DMS153 (cell line): ENCODE data around the gene BDNF.

Experiments
- DNase-seq: peaks from one replicate; lab custom pipeline; 2025; lab: John Stamatoyannopoulos, UW

The BDNF gene

DNA sequence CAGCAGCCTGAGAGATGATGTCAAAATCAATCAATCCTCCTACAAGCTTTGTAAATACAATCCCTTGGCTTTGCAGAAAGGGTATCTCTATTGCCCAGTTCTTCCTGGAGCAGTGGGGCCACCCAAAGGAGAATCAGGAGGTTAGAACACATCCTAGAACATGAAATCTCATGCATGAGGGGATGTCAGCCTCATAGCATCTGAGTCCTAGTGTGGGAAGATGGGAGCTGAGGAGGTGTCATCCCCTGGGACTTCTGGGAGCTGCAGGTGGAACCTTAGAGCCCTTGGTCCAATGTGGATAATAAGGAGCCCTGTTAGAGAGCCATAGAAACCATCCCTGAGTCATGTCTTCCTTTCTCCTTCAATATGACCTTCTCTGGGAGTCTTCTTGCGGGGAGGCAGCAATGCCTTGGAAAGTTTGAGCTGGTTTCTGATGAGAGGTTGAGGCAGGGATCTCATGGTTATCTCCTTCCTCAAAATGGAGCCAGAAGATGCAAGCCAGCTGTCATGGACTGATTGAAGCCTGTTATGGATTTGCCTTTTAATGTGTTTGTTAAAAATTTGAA is 74.8 kb downstream of the BDNF start:
- DNase-seq = no peak

DNA sequence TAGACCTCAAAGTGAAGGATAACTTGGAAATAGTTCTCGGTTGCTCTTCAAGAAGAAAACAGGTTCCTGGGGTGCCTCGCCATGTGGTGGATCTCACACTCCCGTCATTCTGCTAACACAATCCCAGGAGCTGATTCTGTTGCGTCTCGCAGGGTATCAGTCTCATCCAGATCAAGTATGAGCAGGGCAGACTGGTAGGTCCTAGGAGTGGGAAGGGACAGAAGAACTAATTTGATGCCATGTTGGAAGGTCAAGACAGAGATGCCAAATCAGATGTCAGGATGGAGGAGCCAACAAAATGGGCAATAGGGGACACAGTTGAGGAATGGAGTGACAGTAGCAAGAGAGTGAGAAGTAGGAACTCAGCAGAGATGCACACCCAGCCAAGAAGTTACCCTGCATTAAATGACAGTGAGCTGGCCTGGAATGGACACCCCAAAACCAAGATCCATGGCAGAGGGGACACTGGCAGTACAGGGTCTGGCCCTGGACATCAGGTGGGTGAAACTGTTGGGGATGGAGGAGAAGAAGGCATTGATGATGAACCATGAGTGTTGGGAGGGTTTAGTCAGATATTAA is 76.2 kb downstream of the BDNF start:
- DNase-seq = no peak

DNA sequence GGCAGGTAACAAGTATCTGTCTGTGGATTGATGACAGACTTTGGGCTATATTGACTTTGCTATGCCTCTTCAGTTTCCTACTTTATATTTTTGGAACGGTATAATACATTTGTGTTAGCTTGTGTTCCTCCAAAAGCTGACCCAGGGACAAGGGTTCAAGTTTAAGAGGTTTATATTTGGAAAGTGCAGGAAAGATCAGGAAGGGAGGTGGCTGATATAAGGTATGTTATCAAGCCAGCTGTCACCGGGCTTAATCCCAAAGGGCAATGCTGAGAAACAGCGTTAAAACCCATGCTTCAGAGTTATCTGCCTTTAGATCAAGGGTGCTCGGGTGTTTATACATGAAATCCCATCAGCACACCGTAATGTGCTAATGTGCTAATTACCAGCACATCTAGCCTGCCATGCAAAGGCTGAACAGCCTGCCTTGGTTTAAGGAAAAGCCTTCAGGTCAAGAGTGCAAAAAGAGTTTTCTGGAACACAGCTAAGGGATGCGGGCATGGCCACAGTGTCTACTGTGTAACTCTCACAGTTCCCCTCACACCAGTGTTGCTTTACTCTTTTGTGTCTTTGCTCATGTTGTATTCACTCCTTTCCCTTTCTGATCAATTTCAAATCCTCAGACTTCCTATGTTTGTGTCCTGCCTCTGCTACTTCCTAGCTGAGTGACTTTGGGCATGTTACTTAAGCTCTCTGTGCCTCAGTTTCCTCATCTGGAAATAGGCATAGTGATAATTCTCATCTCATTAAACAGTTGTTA is 77.5 kb downstream of the BDNF start:
- DNase-seq = no peak

DNA sequence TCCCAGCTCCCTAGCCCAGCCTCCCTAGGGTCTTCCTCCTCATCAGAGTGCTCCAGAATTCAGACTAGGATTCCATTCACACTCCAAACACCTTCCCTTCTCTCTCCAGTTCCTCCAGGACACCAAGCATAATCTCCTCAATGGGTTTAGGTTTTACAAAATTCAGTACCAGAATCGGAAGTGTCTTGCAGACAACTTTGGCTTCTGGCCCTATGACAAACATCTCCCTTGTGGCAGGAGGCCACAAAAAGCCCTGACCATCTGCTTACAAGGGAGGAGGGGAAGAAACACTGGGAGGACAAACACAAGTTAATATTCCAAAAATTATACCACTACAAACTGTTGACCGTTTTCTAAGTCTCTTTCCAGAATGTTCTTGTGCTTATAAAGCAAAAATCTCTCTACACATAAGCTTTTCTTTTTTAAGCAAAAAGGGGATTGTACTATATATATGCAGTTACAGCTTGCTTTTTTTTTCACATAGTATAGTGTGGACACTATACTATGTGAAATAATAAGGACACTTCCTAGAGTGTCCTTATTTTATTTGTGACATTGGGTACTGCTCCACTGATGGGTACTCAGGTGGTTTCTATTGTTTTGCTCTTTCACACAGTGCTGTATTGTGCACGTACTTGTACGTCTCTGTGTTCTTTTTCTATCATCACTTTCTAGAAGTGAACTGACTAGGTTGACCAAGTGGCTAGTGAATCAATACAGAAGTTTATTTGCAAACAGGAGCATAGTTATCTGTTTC is 78.7 kb downstream of the BDNF start:
- no peak for DNase-seq

DNA sequence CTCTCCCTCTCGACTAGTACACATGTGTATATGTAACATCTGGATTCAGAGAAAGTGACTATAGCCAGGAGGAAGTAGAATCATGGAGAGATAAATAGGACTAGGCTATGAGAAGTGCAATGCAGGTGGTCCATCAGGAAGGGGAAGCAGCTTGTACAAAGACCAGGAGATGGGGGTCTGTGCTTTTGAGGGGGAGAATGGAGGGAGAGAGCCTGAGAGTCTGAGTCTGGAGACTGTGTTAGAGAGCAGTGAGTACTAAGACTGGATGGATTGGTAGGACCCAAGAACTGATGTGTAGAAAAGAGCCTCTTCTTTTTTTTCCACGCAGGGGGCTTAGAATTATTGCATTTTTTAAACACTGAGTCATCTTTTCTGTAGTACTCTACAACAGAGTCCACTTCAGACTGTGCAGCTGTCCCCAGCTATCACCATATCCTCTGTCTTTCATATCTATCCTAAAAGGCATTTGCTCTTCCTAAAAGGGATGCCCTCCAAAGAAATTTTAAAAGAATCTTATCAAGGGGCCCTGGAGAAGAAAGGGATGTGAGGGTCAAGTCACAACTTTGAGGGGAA is 80.4 kb downstream of the BDNF start:
- no peak for DNase-seq

DNA sequence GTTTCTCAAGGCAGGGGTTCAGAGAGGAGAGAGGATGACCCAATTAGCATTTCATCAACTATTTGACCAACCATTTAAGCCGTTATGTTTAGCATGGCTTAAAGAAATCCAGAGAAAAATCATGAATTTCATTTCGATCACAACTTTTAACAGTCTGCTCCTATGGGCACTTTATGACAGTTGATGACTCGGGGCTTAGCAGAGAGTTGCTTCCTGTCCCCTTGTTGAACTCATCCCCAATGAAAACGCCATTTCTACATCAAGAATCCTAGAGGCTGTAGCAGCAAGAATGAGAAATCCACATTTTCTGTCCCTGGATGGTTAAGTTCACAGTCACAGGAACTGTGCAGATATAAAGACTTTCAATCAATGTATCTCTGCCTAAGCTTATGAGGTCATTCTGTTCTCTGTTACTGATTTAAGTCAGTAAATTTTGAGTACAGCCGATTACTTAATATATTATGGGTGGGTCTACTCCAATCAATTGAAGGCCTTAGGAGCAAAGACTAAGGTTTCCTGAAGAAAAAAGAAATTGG is 81.1 kb downstream of the BDNF start:
- no peak for DNase-seq

DNA sequence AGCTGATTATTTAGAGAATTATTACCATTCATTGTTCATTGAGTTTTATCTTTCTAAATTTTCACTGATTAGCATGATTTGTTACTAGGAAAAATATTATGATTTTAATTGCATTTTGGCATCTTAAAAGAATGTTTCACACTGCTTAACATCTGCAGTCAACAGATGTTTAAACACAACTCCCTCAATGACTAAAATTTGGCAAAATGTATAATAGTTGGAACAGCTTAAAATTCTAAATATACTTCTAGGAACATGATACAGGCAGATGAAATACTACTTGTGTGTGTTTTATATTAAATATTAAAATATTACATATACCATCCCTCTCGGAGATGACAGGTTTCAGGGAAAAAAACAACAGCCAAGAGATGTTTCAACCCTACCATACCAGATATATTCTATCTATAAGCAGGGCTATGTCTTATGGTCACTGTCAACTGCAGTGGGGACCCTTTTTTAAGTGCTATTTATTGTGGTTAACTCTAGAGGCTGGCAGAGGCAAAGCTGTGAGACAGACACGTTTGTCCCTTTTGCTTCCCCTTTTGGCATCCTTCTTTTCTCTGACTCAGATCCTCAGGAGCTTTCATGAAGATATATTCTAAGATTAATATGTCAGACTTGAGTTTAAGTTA is 81.9 kb downstream of the BDNF start:
- no peak for DNase-seq

DNA sequence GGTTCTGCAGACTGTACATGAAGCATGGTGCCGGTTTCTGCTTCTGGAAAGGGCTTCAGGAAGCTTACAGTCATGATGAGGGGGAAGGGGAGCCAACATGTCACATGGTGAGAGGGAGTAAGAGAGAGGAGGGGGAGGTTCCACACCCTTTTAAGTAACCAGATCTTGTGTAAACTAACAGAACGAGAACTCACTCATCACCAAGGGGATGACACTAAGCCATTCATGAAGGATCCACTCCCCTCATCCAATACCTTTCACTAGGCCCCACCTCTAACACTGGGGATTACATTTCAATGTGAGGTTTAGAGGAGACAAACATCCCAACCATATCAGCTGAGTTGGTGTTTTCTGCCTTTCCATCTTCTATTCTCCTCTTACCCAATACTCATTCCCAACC is 83.5 kb downstream of the BDNF start:
- no peak for DNase-seq

DNA sequence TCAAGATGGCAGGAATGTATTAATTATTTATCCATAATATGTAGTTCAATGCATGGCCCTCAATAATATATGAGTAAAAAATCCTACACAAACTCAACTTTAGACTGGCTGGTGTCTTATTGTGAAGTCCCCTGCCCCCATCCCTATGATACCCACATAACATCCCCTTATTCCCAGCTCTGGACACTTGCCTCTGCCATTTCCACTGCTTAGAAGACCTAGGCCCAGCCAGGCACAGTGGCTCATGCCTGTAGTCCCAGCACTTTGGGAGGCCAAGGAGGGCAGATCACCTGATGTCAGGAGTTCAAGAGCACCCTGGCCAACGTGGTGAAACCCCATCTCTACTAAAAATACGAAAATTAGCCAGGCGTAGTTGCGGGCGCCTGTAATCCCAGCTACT is 84.4 kb downstream of the BDNF start:
- DNase-seq = no peak

DNA sequence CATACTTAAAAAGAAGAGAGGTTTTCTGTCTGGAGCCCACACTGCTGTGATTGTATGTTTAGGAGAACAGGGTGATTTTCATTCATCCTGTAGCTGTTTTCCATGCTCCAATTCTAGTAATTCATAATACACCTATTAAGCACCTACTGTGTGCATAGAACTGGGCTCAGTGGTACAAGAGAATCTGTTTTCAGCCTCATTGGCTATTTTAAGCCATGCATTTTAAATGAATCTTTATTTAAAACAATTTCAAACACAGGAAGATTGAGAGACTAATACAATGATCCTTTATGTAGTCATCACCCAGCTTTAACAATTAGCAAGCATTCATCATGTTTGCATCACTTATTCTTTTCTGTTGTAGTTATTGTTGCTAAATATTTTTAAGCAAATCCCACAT is 86.2 kb downstream of the BDNF start:
- no peak for DNase-seq

DNA sequence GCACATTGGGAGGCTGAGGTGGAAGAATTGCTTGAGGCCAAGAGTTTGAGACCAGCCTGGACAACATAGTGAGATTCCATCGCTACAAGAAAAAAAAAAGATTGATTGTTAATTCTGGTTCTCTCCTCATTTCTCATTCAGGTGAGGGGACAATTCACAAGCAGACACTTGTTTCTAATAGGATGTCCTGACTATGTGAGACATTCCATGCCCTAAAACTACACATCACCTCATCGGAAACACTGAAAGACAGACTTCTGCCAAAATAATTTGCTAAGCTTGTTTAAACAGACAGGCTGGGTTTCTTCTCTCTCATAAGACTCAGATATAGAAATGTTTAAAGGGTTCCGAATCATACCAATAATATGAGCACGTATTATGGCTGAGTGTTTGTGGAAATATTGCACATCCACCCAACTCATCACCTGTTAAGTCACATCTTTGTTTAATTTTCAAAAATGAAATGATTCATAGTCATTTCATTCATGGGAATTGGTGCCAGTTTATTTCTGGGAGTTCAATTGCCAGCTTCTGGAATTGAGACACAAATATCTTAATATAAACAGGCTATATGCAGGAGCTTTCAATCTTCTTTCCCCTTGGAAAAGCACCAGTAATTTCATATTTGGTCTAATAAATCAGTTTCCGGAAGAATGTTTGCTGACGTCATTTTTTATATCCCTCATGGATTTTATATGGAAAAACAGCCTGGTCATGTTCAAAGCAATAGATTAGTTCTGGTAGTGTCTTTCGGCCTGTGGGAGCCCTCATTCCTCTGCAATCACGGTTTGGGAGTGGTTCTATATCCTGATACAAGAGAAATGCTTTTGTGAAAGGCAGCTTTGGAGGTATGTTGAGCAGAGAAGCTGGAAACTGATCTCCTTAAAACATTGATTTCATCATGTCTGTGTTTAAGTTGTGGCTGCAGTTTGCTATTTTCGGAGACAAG is 87.0 kb downstream of the BDNF start:
- DNase-seq = no peak

DNA sequence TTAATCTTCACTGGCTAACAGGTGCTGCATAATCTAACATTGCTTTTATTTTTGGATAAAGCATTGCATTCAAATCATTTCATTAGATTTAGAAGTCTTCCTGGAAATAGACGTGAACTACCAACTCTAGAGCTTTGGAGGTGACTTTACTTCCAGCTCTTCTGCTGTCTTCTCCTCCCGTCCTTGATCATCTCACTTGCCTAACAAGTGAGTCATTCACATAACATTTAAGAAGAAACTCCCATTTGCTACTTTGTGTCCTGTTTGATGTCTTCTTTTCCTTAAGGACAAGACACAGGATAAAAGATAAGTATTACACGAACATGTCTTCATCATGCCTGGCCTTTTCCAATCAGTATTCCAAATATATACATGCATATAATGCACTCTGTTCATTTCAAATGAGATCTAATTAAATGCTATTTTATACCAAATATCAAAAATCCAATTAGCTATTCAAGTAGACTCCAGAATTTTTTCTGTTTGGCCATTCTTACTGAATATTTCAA is 88.3 kb downstream of the BDNF start:
- no peak for DNase-seq

DNA sequence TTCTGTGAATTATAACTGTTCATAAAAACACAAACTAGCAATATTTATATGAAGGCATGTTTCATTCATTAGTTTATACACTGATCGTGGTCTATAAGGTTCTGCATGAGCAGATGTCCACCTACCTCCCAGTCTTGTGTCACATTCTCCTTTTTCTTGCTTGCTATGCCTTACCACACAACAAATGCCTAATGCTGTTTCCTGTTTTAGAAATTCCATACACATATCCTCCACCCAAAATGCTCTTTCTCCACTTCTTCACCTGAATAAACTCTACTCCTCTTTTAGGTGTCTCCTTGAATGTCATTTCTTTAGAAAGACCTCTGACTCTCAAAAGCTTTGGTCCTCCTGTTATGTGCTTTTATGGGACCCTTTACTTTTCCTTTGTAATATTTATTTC is 88.9 kb downstream of the BDNF start:
- DNase-seq = no peak

DNA sequence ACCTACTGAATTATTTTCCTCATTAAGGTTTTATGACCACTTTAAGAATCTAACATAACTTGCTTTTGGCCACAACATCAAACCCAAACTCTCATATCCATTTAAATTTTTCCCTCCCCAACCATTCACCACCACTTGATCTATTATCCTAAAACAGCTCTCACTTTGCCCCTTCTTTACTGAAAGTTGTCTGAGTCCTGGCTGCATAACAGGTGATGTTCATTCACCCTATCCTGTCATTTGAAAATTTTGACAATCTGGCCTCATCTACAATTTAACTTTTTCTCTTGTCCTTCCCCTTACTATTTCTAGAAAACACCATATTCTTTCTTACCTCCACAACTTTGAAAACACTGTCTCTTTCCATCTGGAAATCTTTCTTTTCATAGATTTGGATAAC is 89.3 kb downstream of the BDNF start:
- no peak for DNase-seq

DNA sequence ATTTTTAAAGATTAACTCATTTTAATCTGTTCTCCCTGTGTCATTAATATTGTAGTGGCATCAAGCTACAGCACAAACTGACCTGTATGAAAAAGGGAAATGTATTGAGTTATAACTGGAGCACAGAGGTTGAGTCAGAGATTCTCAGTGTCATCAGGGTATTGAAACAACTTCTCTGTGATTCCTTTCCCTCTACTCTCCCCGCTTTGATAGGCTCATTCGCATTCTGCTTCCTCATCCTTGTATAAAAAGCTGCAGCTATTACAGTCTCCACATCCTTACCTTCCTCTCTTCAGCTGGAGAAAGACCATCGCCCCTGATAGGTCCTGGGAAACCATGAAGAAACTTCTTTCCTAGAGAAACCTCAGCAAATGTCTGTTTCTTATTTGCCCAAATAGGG is 90.0 kb downstream of the BDNF start:
- no peak for DNase-seq

DNA sequence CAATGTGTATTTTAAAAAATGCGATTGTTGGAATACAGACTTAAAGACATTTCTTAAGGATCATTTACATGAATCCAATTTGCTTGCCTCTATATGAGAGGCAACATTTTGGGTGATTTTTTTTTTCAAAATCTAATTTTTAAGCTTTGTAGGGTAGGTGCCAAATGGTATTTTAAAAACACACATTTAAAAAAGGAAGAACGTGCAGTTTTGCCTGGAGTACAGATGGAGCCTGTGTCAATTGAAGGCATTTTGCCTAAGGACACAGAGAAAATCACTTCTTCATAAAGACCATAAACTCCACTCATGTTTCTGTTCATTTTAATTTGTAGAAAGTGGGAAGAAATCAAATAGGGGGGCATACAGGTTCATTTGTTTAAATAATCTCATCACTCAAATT is 91.3 kb downstream of the BDNF start:
- DNase-seq = no peak

DNA sequence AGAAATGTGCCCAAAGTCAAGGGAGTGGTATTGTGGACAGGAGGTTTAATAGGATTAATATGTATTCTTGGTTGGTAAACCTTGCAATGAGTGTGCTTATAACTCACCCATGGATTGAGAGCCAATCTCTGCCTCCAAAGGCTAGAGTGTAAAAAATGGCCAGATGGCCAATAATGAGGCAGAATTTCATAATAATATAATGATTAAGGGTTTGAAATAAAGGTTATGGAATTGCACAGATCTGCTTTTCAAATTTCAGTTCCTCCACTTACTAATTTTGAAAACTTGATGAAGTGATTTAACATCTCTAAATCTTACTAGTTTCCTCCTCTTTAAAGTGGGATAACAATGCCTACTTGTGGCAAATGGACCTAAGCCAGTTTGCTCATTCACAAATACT is 94.8 kb downstream of the BDNF start:
- DNase-seq = no peak
